HCT116 (cell line): ENCODE data around the gene ZNF280C. TPM values are rescaled to one million over a fixed set of nuclear protein-coding genes. Genes with fewer than 3 reads are reported as not detected.

ENCODE experiments used
- ATAC-seq: fragments of 200-7000 bp; cut with Tn5 transposase; 2 replicates; pipeline ENCODE4 v1.9.1; 2020; ENCODE audit warnings: mild to moderate bottlenecking, moderate library complexity
- BruUV-seq: library from RNA; stranded (reverse); fragments of 400-500 nt; replicated peaks from 2 replicates; lab custom pipeline; 2021; lab: Mats Ljungman, UMichigan
- CTCF ChIA-PET: fragments of 300-600 bp; sonication (Branson Sonifier 250); formaldehyde crosslinking; loops from one replicate; lab custom pipeline; 2021; ENCODE audit warnings: antibody characterized with exemption; lab: Charles Lee
- POLR2A ChIA-PET: fragments of 300-600, 350-600 bp; sonication (Branson Sonifier 250); formaldehyde crosslinking; loops from one replicate; lab custom pipeline; 2021; ENCODE audit warnings: antibody characterized with exemption; lab: Charles Lee
- RAD21 ChIA-PET, 2 experiments: fragments of 300-600 bp; sonication (Branson Sonifier 250); formaldehyde crosslinking; loops; one replicate each; lab custom pipeline; 2023; ENCODE audit warnings: low total read pairs in 2 of 2; ENCODE audit not compliant: uncharacterized antibody in 2 of 2, unreplicated experiment in 2 of 2, low non-redundant PET in 1 of 2; lab: Charles Lee
- DNase-seq: peaks from one replicate; pipeline ENCODE4 v3.0.0-alpha.2; 2010; ENCODE audit warnings: low read depth, low spot score
- H2AFZ ChIP-seq: fragments of 200-600 bp; shearing (Covaris generic), sonication (generic); 2 replicates; pipeline ENCODE4 v1.6.1; 2017; ENCODE audit warnings: low read depth, mixed run types, mixed read lengths, antibody characterized with exemption, low read length; ENCODE audit not compliant: poor library complexity, severe bottlenecking
- H3K27ac ChIP-seq: 2 replicates; pipeline ENCODE4 v1.5.1; 2012; ENCODE audit warnings: low read depth, low read length
- H3K27me3 ChIP-seq: fragments of 200-600 bp; sonication (generic); 2 replicates; pipeline ENCODE4 v1.6.1; 2016; ENCODE audit warnings: mixed run types, low read length, mixed read lengths; ENCODE audit not compliant: insufficient read depth
- H3K36me3 ChIP-seq, 2 experiments: fragments of 200-500 bp in 1 of 2; fragments of 200-600 bp in 1 of 2; sonication (Bioruptor generic) in 1 of 2; sonication (generic) in 1 of 2; 2 replicates each; pipeline versions ENCODE4 v1.5.1 to v1.6.1; 2014 to 2016; ENCODE audit warnings: low read length in 2 of 2, inconsistent platforms in 1 of 2, mixed read lengths in 1 of 2, mixed run types in 1 of 2; ENCODE audit not compliant: insufficient read depth in 2 of 2, control insufficient read depth in 1 of 2
- H3K4me1 ChIP-seq, 2 experiments: fragments of 200-600 bp in 1 of 2; sonication (generic) in 1 of 2; 2 replicates each; pipeline versions ENCODE4 v1.5.1 to v1.6.1; 2012 to 2017; ENCODE audit warnings: low read length in 2 of 2, inconsistent platforms in 1 of 2, mild to moderate bottlenecking in 1 of 2, mixed read lengths in 1 of 2, mixed run types in 1 of 2, moderate library complexity in 1 of 2; ENCODE audit not compliant: insufficient read depth in 2 of 2, control insufficient read depth in 1 of 2
- H3K4me2 ChIP-seq: fragments of 200-600 bp; sonication (generic); 2 replicates; pipeline ENCODE4 v1.6.1; 2017; ENCODE audit warnings: mixed run types, low read length, mixed read lengths
- H3K4me3 ChIP-seq, 2 experiments: fragments of 200-600 bp in 1 of 2; sonication (generic) in 1 of 2; replicated peaks in 1 of 2; 2 replicates each; pipeline ENCODE4 v1.5.1; 2011 to 2016; ENCODE audit warnings: low read length in 2 of 2, control low read depth in 1 of 2, low read depth in 1 of 2, mild to moderate bottlenecking in 1 of 2, mixed read lengths in 1 of 2, mixed run types in 1 of 2
- H3K79me2 ChIP-seq: fragments of 200-600 bp; sonication (generic); 2 replicates; pipeline ENCODE4 v1.6.1; 2017; ENCODE audit warnings: mild to moderate bottlenecking, mixed run types, low read length, moderate library complexity, mixed read lengths; ENCODE audit not compliant: insufficient read depth
- H3K9ac ChIP-seq: fragments of 200-600 bp; sonication (generic); 2 replicates; pipeline ENCODE4 v1.6.1; 2016; ENCODE audit warnings: low read length, mixed read lengths
- H3K9me2 ChIP-seq: fragments of 200-600 bp; sonication (generic), shearing (Covaris generic); 2 replicates; pipeline ENCODE4 v1.6.1; 2017; ENCODE audit warnings: mixed run types, mild to moderate bottlenecking, moderate library complexity; ENCODE audit not compliant: insufficient read depth
- H3K9me3 ChIP-seq, 2 experiments: fragments of 200-500 bp in 1 of 2; fragments of 200-600 bp in 1 of 2; sonication (Bioruptor generic) in 1 of 2; sonication (generic) in 1 of 2; 2 replicates each; pipeline ENCODE4 v1.6.1; 2014 to 2017; ENCODE audit warnings: low read length in 2 of 2, mixed read lengths in 2 of 2, inconsistent platforms in 1 of 2, low read depth in 1 of 2, mild to moderate bottlenecking in 1 of 2, mixed run types in 1 of 2, moderate library complexity in 1 of 2; ENCODE audit not compliant: control insufficient read depth in 1 of 2, insufficient read depth in 1 of 2
- H4K20me1 ChIP-seq: fragments of 200-600 bp; sonication (generic), shearing (Covaris generic); 2 replicates; pipeline ENCODE4 v1.6.1; 2017; ENCODE audit warnings: mixed run types, mild to moderate bottlenecking, moderate library complexity; ENCODE audit not compliant: insufficient read depth
- CBX3 ChIP-seq: IDR thresholded peaks from 2 replicates; pipeline ENCODE4 v1.6.1; 2012; ENCODE audit warnings: low read depth
- CEBPB ChIP-seq: IDR thresholded peaks from 2 replicates; pipeline ENCODE4 v1.6.1; 2012; ENCODE audit warnings: low read depth
- EGR1 ChIP-seq: IDR thresholded peaks from 2 replicates; pipeline ENCODE4 v1.6.1; 2012; ENCODE audit warnings: low read depth
- ELF1 ChIP-seq: IDR thresholded peaks from 2 replicates; pipeline ENCODE4 v1.6.1; 2012; ENCODE audit warnings: low read depth, borderline replicate concordance
- EZH2 ChIP-seq: fragments of 200-600 bp; sonication (generic); IDR thresholded peaks from 2 replicates; pipeline ENCODE4 v1.6.1; 2017; ENCODE audit warnings: antibody characterized with exemption, mixed run types
- EZH2phosphoT487 ChIP-seq: fragments of 200-600 bp; IDR thresholded peaks from 2 replicates; pipeline ENCODE4 v1.6.1; 2018; ENCODE audit warnings: antibody characterized with exemption, borderline replicate concordance
- FOSL1 ChIP-seq: IDR thresholded peaks from 2 replicates; pipeline ENCODE4 v1.6.1; 2012; ENCODE audit warnings: low read depth
- POLR2A ChIP-seq: IDR thresholded peaks from 2 replicates; pipeline ENCODE4 v1.7.0; 2011; ENCODE audit warnings: borderline replicate concordance; ENCODE audit not compliant: insufficient read depth, insufficient read length; ENCODE audit errors: extremely low read depth
- RAD21 ChIP-seq: IDR thresholded peaks from 2 replicates; pipeline ENCODE4 v1.6.1; 2012; ENCODE audit warnings: low read depth, mild to moderate bottlenecking
- SIN3A ChIP-seq: IDR thresholded peaks from 2 replicates; pipeline ENCODE4 v1.6.1; 2012; ENCODE audit warnings: low read depth
- SP1 ChIP-seq: IDR thresholded peaks from 2 replicates; pipeline ENCODE4 v1.6.1; 2012; ENCODE audit warnings: low read depth
- YY1 ChIP-seq: IDR thresholded peaks from 2 replicates; pipeline ENCODE4 v1.6.1; 2011; ENCODE audit warnings: low read length, low read depth, moderate library complexity, mild to moderate bottlenecking; ENCODE audit not compliant: insufficient replicate concordance; ENCODE audit errors: extremely low read depth
- intact Hi-C: fragments of 100-400 bp; cut with micrococcal nuclease; formaldehyde crosslinking; loops from 2 replicates; pipeline ENCODE4 v1.10.0; 2022
- total RNA-seq: library from RNA; stranded (reverse); gene quantifications from one replicate; pipeline ENCODE4 v1.2.1, GENCODE V29; 2021; ENCODE audit not compliant: unreplicated experiment
- TF ChIP-seq, protein P1 (sequence below), 3 experiments: fragments of 200-600 bp in 1 of 3; sonication (generic) in 1 of 3; IDR thresholded peaks in 2 of 3; conservative IDR thresholded peaks in 1 of 3; 2 replicates each; pipeline ENCODE4 v1.5.1; 2012 to 2017; ENCODE audit warnings: low read depth in 2 of 3, low read length in 2 of 3, antibody characterized with exemption in 1 of 3, borderline replicate concordance in 1 of 3, control low read depth in 1 of 3, mild to moderate bottlenecking in 1 of 3, mixed read lengths in 1 of 3, mixed run types in 1 of 3, moderate library complexity in 1 of 3; ENCODE audit not compliant: insufficient read depth in 1 of 3
- TF ChIP-seq, protein P2 (sequence below): IDR thresholded peaks from 2 replicates; pipeline ENCODE4 v1.6.1; 2011; ENCODE audit warnings: mild to moderate bottlenecking, low read length, moderate library complexity; ENCODE audit not compliant: insufficient replicate concordance; ENCODE audit errors: extremely low read depth

Gene ZNF280C
- total RNA-seq, 1 experiment from 2014 or later, result 12.3 TPM

DNA sequence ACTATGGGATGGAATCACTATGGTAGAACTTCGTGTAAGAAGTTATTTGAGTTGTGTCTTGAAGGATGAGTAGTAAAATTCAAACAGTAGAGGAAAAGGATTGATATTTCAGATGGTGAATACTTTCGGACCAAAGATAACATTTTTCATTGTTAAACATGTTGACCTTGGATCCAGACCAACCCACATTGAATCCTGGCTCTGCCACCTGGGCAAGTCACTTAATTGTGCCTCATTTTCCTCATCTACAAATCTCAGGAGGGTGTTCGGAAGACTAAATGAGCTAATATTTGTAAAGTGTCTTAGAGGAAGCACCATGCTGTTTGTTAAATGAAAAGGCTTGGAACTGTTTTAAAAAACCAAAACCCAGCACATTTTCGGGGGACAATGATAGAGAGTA is 101.7 kb downstream of the ZNF280C start (continued):
- TF ChIP-seq, protein P1, sequence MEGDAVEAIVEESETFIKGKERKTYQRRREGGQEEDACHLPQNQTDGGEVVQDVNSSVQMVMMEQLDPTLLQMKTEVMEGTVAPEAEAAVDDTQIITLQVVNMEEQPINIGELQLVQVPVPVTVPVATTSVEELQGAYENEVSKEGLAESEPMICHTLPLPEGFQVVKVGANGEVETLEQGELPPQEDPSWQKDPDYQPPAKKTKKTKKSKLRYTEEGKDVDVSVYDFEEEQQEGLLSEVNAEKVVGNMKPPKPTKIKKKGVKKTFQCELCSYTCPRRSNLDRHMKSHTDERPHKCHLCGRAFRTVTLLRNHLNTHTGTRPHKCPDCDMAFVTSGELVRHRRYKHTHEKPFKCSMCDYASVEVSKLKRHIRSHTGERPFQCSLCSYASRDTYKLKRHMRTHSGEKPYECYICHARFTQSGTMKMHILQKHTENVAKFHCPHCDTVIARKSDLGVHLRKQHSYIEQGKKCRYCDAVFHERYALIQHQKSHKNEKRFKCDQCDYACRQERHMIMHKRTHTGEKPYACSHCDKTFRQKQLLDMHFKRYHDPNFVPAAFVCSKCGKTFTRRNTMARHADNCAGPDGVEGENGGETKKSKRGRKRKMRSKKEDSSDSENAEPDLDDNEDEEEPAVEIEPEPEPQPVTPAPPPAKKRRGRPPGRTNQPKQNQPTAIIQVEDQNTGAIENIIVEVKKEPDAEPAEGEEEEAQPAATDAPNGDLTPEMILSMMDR (IDR thresholded peaks at IDR 0.05 in 2 of 3, conservative IDR thresholded peaks at IDR 0.05 in 1 of 3; ENCODE audit: borderline replicate concordance in 1 of 3, insufficient read depth in 1 of 3, low read depth in 2 of 3, low read length in 2 of 3), result no peak
- TF ChIP-seq FOSL1 (no peak), EZH2 (no peak), YY1 (no peak), POLR2A (no peak)
- TF ChIP-seq, all 23 proteins: peak for 0

DNA sequence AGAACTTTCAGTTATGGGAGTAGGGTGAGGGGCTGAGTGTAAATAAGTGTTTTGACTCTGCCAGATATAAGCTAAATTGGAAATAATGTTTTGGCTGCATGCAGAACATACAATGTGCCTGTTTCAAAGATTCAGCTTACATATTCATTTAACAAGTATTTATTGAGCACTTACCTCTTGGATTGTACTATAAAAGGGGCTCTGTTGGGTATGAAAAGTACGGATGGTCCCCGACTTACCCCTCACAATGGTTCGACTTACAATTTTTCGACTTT is 102.3 kb downstream of the ZNF280C start:
- H3K27me3 ChIP-seq, result no peaks in the 10 kb centered on the region
- H3K9ac ChIP-seq, result peak overlapping the region; percentile 75
- H3K27ac ChIP-seq, result peak overlapping the region; percentile 67; the same call in 1 of the 2 replicates
- no peaks in the 10 kb centered on the region for H3K36me3 ChIP-seq
- no peak for DNase-seq
- peaks cover 0 to 13% of the 10 kb centered on the region in 2 experiments; a peak in 1 of 4 replicates for H3K4me1 ChIP-seq
- peak overlapping the region; percentile 15 for H2AFZ ChIP-seq
- RAD21 ChIA-PET, result no interaction called here
- no peaks in the 10 kb centered on the region for H3K9me2 ChIP-seq
- H3K4me2 ChIP-seq, result peak overlapping the region; percentile 93
- peak overlapping the region; percentile 71 to 73 for H3K4me3 ChIP-seq
- TF ChIP-seq SP1 (no peak), EGR1 (no peak), POLR2A (no peak), SIN3A (no peak), ELF1 (no peak), EZH2phosphoT487 (no peak), YY1 (no peak), RAD21 (no peak), CEBPB (no peak), CBX3 (no peak)
- TF ChIP-seq, protein P1 (IDR thresholded peaks at IDR 0.05 in 2 of 3, conservative IDR thresholded peaks at IDR 0.05 in 1 of 3; ENCODE audit: borderline replicate concordance in 1 of 3, insufficient read depth in 1 of 3, low read depth in 2 of 3, low read length in 2 of 3), result no peak
- TF ChIP-seq, protein P2, sequence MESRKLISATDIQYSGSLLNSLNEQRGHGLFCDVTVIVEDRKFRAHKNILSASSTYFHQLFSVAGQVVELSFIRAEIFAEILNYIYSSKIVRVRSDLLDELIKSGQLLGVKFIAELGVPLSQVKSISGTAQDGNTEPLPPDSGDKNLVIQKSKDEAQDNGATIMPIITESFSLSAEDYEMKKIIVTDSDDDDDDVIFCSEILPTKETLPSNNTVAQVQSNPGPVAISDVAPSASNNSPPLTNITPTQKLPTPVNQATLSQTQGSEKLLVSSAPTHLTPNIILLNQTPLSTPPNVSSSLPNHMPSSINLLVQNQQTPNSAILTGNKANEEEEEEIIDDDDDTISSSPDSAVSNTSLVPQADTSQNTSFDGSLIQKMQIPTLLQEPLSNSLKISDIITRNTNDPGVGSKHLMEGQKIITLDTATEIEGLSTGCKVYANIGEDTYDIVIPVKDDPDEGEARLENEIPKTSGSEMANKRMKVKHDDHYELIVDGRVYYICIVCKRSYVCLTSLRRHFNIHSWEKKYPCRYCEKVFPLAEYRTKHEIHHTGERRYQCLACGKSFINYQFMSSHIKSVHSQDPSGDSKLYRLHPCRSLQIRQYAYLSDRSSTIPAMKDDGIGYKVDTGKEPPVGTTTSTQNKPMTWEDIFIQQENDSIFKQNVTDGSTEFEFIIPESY, result no peak
- TF ChIP-seq, all 23 proteins: peak for 0
- no peak; the same call in 1 of the 2 replicates for ATAC-seq
- POLR2A ChIA-PET, result no interaction called here
- TSS peak; percentile 78 for BruUV-seq
- H3K9me3 ChIP-seq, result no peaks in the 10 kb centered on the region
- H3K79me2 ChIP-seq, result peaks cover 24% of the 10 kb centered on the region
- H4K20me1 ChIP-seq, result no peaks in the 10 kb centered on the region
- CTCF ChIA-PET, result no interaction called here
- intact Hi-C loops, result loop anchor here (1.0 kb wide), 1 partner anchor 56 kb away; the partner anchor contains the start of gene ELF4
